GM18498 (cell line): Measurements from ENCODE around the gene ROMO1.
"Not testable (repeated sequence)": the region's sequence is repeated elsewhere in the genome, so short reads cannot be mapped to it uniquely, and the experiment has no call there.

Experiments
- ATAC-seq: cut with Tn5 transposase; IDR thresholded peaks from one replicate; pipeline ENCODE4 v1.9.1; 2021; ENCODE audit warnings: mild to moderate bottlenecking, moderate library complexity; ENCODE audit not compliant: unreplicated experiment

ROMO1 gene

GRCh38 chr20:35709259-35709658 lies 10.1 kb downstream of the ROMO1 start:
- no peak for ATAC-seq

- ATAC-seq: no peak
These were observed 10.8 kb downstream of the ROMO1 start for GRCh38 chr20:35710039-35710438.

GRCh38 chr20:35710884-35711587 lies 11.8 kb downstream of the ROMO1 start:
- ATAC-seq: no peak

- ATAC-seq: no peak
These were observed 12.5 kb downstream of the ROMO1 start for GRCh38 chr20:35711588-35712209.

GRCh38 chr20:35713120-35713519 lies 13.9 kb downstream of the ROMO1 start:
- ATAC-seq: not testable (repeated sequence)

- no peak for ATAC-seq
These were observed 14.9 kb downstream of the ROMO1 start for GRCh38 chr20:35714127-35714526.

- ATAC-seq: no peak
These were observed 16.4 kb downstream of the ROMO1 start for GRCh38 chr20:35715652-35716051.

- no peak for ATAC-seq
These were observed 17.1 kb downstream of the ROMO1 start for GRCh38 chr20:35716330-35716729.

- ATAC-seq: not testable (repeated sequence)
These were observed 19.1 kb downstream of the ROMO1 start for GRCh38 chr20:35718321-35718720.

GRCh38 chr20:35718972-35719635 lies 19.9 kb downstream of the ROMO1 start:
- no peak for ATAC-seq

- ATAC-seq: no peak
These were observed 20.5 kb downstream of the ROMO1 start for GRCh38 chr20:35719717-35720116.

- no peak for ATAC-seq
These were observed 21.2 kb downstream of the ROMO1 start for GRCh38 chr20:35720165-35721123.

GRCh38 chr20:35721219-35721618 lies 22.0 kb downstream of the ROMO1 start:
- ATAC-seq: no peak

- ATAC-seq: no peak
These were observed 22.4 kb downstream of the ROMO1 start for GRCh38 chr20:35721621-35722020.

- ATAC-seq: not testable (repeated sequence)
These were observed 24.1 kb downstream of the ROMO1 start for GRCh38 chr20:35723275-35723639.

- ATAC-seq: not testable (repeated sequence)
These were observed 24.6 kb downstream of the ROMO1 start for GRCh38 chr20:35723652-35724320.

- ATAC-seq: no peak
These were observed 25.4 kb downstream of the ROMO1 start for GRCh38 chr20:35724321-35725230.

- no peak for ATAC-seq
These were observed 27.9 kb downstream of the ROMO1 start for GRCh38 chr20:35726842-35727711.
